Mesenchymal stem cell (in vitro differentiated cells and primary cell): Measurements from ENCODE around the gene RALY.

ENCODE experiments used
- DNase-seq: peaks from one replicate; pipeline ENCODE4 v3.0.0-alpha.2; 2013
- H2AFZ ChIP-seq: one replicate; pipeline ENCODE4 v1.6.1; 2013; ENCODE audit warnings: low read depth, mild to moderate bottlenecking, control low read depth, inconsistent platforms, low read length, moderate library complexity
- H2AK5ac ChIP-seq: 2 replicates; pipeline ENCODE4 v1.6.1; 2013; ENCODE audit warnings: low read length, moderate library complexity, mild to moderate bottlenecking, inconsistent platforms; ENCODE audit not compliant: severe bottlenecking
- H2BK120ac ChIP-seq: one replicate; pipeline ENCODE4 v1.6.1; 2013; ENCODE audit warnings: low read depth, mild to moderate bottlenecking, inconsistent platforms, low read length, moderate library complexity
- H2BK12ac ChIP-seq, 2 experiments: one replicate each; pipeline ENCODE4 v1.6.1; 2013; ENCODE audit warnings: inconsistent platforms in 2 of 2, low read length in 2 of 2, mild to moderate bottlenecking in 2 of 2, moderate library complexity in 2 of 2, control low read depth in 1 of 2
- H2BK15ac ChIP-seq: one replicate; pipeline ENCODE4 v1.6.1; 2013; ENCODE audit warnings: mild to moderate bottlenecking, low read depth, inconsistent platforms; ENCODE audit not compliant: poor library complexity, severe bottlenecking
- H2BK5ac ChIP-seq: 2 replicates; pipeline ENCODE4 v1.6.1; 2013; ENCODE audit warnings: low read depth, mild to moderate bottlenecking, low read length, control low read depth, inconsistent platforms; ENCODE audit not compliant: poor library complexity, severe bottlenecking
- H3K14ac ChIP-seq, 2 experiments: one replicate each; pipeline ENCODE4 v1.6.1; 2013; ENCODE audit warnings: inconsistent platforms in 2 of 2, low read length in 2 of 2, control low read depth in 1 of 2, mild to moderate bottlenecking in 1 of 2, moderate library complexity in 1 of 2
- H3K18ac ChIP-seq, 2 experiments: one replicate each; pipeline ENCODE4 v1.6.1; 2013; ENCODE audit warnings: inconsistent platforms in 2 of 2, low read length in 2 of 2, control low read depth in 1 of 2, low read depth in 1 of 2, mild to moderate bottlenecking in 1 of 2
- H3K23ac ChIP-seq, 2 experiments: one replicate each; pipeline ENCODE4 v1.6.1; 2013; ENCODE audit warnings: inconsistent platforms in 2 of 2, low read length in 2 of 2, mild to moderate bottlenecking in 2 of 2, moderate library complexity in 2 of 2, control low read depth in 1 of 2
- H3K27ac ChIP-seq: 2 replicates; pipeline ENCODE4 v1.5.1; 2013; ENCODE audit warnings: mild to moderate bottlenecking, moderate library complexity, low read length, control low read depth, inconsistent platforms; ENCODE audit not compliant: poor library complexity, severe bottlenecking
- H3K27me3 ChIP-seq, 2 experiments: 2 replicates each; pipeline versions ENCODE4 v1.6.1 to v1.7.0; 2013; ENCODE audit warnings: low read length in 2 of 2, mild to moderate bottlenecking in 2 of 2, moderate library complexity in 2 of 2, control low read depth in 1 of 2, inconsistent platforms in 1 of 2; ENCODE audit not compliant: control insufficient read depth in 1 of 2, insufficient read depth in 1 of 2
- H3K36me3 ChIP-seq, 2 experiments: 2 replicates each; pipeline versions ENCODE4 v1.6.1 to v1.7.0; 2013; ENCODE audit warnings: low read length in 2 of 2, control low read depth in 1 of 2, inconsistent platforms in 1 of 2, low read depth in 1 of 2, mild to moderate bottlenecking in 1 of 2; ENCODE audit not compliant: insufficient read depth in 2 of 2, control insufficient read depth in 1 of 2
- H3K4ac ChIP-seq, 2 experiments: one replicate each; pipeline ENCODE4 v1.6.1; 2013; ENCODE audit warnings: inconsistent platforms in 2 of 2, low read length in 2 of 2, mild to moderate bottlenecking in 2 of 2, moderate library complexity in 2 of 2, control low read depth in 1 of 2, low read depth in 1 of 2
- H3K4me1 ChIP-seq: 2 replicates; pipeline ENCODE4 v1.6.1; 2013; ENCODE audit warnings: low read depth, low read length, control low read depth; ENCODE audit not compliant: control insufficient read depth, insufficient read depth
- H3K4me2 ChIP-seq: 2 replicates; pipeline ENCODE4 v1.6.1; 2013; ENCODE audit warnings: low read length, mild to moderate bottlenecking, inconsistent platforms; ENCODE audit not compliant: poor library complexity, severe bottlenecking
- H3K4me3 ChIP-seq, 2 experiments: 2 replicates each; pipeline versions ENCODE4 v1.5.1 to v1.7.0; 2013; ENCODE audit warnings: low read length in 2 of 2, mild to moderate bottlenecking in 2 of 2, control low read depth in 1 of 2, low read depth in 1 of 2; ENCODE audit not compliant: insufficient read depth in 1 of 2
- H3K79me1 ChIP-seq: replicated peaks from 2 replicates; pipeline ENCODE4 v1.6.1; 2013; ENCODE audit warnings: mild to moderate bottlenecking, control low read depth, low read length, inconsistent platforms; ENCODE audit not compliant: poor library complexity, severe bottlenecking
- H3K9ac ChIP-seq: 2 replicates; pipeline ENCODE4 v1.7.0; 2013; ENCODE audit warnings: mild to moderate bottlenecking, low read length, moderate library complexity
- H3K9me3 ChIP-seq: 2 replicates; pipeline ENCODE4 v1.7.0; 2013; ENCODE audit warnings: mild to moderate bottlenecking, low read length; ENCODE audit not compliant: control insufficient read depth
- H4K8ac ChIP-seq: one replicate; pipeline ENCODE4 v1.6.1; 2013; ENCODE audit warnings: inconsistent platforms, mild to moderate bottlenecking, low read length, moderate library complexity
- H4K91ac ChIP-seq: one replicate; pipeline ENCODE4 v1.6.1; 2013; ENCODE audit warnings: mild to moderate bottlenecking, low read length, inconsistent platforms
- WGBS: methylation state at CpG from one replicate; pipeline ENCODE4 v1.1.7; 2013; ENCODE audit warnings: mixed read lengths; 5-methylcytosine and 5-hydroxymethylcytosine counted together

The RALY gene

DNA sequence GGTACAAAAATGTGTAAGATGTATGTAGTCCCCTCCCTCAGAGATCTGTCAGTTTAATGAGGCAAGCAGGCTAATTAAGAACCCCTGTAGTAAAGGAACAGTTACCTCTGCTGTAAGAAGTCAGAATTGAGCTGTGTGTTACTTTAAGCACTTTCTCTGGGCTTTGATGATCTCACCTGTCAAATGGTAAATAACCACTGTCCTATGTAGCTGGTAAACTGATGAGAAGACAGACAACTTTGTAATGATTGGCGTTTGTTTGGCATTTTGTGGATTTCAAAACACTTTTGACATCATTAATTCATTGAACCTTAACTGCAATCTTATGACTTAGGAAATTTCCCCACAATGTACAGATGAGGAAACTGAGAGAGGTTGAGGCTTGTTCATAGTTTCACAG, 55.7 kb downstream of the RALY start:
- H3K18ac ChIP-seq = no peak overlapping the region
- no peak overlapping the region for H4K8ac ChIP-seq
- no peaks in the 10 kb centered on the region for H3K27me3 ChIP-seq
- H3K9me3 ChIP-seq = no peaks in the 10 kb centered on the region
- H3K23ac ChIP-seq = no peak overlapping the region
- H2BK5ac ChIP-seq = no peak overlapping the region
- H3K4ac ChIP-seq = no peak overlapping the region
- H3K14ac ChIP-seq = no peak overlapping the region
- H2BK120ac ChIP-seq = no peak overlapping the region
- H4K91ac ChIP-seq = no peak overlapping the region
- H3K36me3 ChIP-seq = peaks cover 2 to 9% of the 10 kb centered on the region in 2 experiments
- H2BK15ac ChIP-seq = no peak overlapping the region
- no peak overlapping the region for H2AFZ ChIP-seq
- DNase-seq = no peak
- H3K4me3 ChIP-seq = no peak overlapping the region
- H3K79me1 ChIP-seq = peaks cover 47% of the 10 kb centered on the region
- WGBS = no CpG with 5 or more reads among the region's 1 CpG
- H3K4me1 ChIP-seq = no peaks in the 10 kb centered on the region
- no peak overlapping the region for H2AK5ac ChIP-seq
- H3K27ac ChIP-seq = no peak overlapping the region
- no peak overlapping the region for H3K9ac ChIP-seq
- no peak overlapping the region for H3K4me2 ChIP-seq
- no peak overlapping the region for H2BK12ac ChIP-seq

DNA sequence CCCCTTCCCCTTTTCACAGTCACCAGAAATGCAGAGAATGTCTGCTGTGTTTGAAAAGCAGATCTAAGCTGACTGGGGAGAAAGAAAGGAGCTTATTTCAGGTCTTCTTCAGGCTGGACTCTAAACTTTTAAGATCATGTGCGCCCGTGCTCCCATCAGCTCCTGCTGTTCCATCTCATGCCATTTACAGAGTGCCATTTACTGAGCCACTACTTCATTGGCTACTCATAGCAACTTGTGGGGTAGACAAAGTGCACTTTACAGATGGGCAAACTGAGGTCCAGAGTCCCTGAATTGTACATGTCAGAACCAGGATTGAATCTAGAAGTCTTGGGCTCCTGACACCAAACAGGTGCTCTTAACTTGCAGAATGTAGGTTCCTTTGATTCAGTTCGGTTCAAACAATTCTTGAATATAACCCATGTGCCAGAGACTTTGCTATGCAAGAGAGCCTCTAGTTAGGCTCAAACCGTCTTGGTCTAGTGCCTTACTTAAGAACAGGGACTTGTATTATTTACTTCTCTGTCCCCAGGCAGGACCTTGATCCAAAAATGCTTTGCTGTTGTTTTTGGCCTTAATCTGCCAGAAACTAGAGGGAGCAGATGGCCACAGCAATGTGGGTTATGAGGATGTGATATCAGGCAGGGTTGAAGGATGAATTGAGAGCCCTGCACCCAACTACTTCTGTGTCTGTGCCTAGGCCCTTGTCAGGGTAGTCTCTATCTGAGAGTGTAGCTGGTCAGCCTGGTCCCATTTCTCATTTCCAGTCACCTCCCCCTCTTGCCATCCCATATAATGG, 56.4 kb downstream of the RALY start:
- DNase-seq = no peak
- H2AK5ac ChIP-seq = no peak overlapping the region
- no peak overlapping the region for H3K4me2 ChIP-seq
- H3K9ac ChIP-seq = no peak overlapping the region
- H3K14ac ChIP-seq = no peak overlapping the region
- no peak overlapping the region for H3K4me3 ChIP-seq
- no peak overlapping the region for H2BK12ac ChIP-seq
- H3K9me3 ChIP-seq = no peaks in the 10 kb centered on the region
- over 99% methylated on average over 4 of the region's 4 CpGs for WGBS
- H3K36me3 ChIP-seq = peaks cover 0 to 6% of the 10 kb centered on the region in 2 experiments
- H3K4ac ChIP-seq = no peak overlapping the region
- H2BK15ac ChIP-seq = no peak overlapping the region
- no peak overlapping the region for H4K91ac ChIP-seq
- H2BK5ac ChIP-seq = no peak overlapping the region
- H4K8ac ChIP-seq = no peak overlapping the region
- H3K79me1 ChIP-seq = peaks cover 47% of the 10 kb centered on the region
- no peaks in the 10 kb centered on the region for H3K4me1 ChIP-seq
- H3K18ac ChIP-seq = no peak overlapping the region
- H3K27me3 ChIP-seq = no peaks in the 10 kb centered on the region
- no peak overlapping the region for H3K23ac ChIP-seq
- H2BK120ac ChIP-seq = no peak overlapping the region
- no peak overlapping the region for H2AFZ ChIP-seq
- no peak overlapping the region for H3K27ac ChIP-seq

DNA sequence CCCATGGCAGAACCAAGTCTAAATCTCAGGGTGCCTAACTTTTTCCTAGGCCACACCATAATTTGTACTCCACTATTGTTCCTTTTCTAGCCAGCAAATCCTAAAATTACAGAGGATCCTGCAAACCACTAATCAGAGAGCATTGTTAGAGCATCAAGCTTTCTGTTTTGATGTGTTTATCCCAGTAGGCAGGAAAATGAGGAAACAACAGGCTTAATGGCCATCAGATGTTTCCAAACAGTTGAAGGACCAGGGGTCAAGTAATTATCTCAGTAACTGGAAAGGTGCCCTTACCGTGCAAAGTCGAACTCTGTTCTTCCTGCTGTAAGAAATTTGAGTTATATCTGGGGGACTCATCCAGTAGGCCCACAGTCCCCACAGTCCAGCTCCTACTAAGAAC, 58.7 kb downstream of the RALY start:
- H3K4me2 ChIP-seq = no peak overlapping the region
- no peak overlapping the region for H3K18ac ChIP-seq
- H3K4ac ChIP-seq = no peak overlapping the region
- no peak overlapping the region for H2BK12ac ChIP-seq
- no peak overlapping the region for H3K9ac ChIP-seq
- no peak overlapping the region for H2BK15ac ChIP-seq
- no peaks in the 10 kb centered on the region for H3K9me3 ChIP-seq
- H4K91ac ChIP-seq = no peak overlapping the region
- no peak overlapping the region for H3K14ac ChIP-seq
- H3K36me3 ChIP-seq = no peaks in the 10 kb centered on the region
- no peaks in the 10 kb centered on the region for H3K4me1 ChIP-seq
- H2BK5ac ChIP-seq = no peak overlapping the region
- H2AK5ac ChIP-seq = no peak overlapping the region
- H2BK120ac ChIP-seq = no peak overlapping the region
- no peak for DNase-seq
- no peak overlapping the region for H3K4me3 ChIP-seq
- peaks cover 44% of the 10 kb centered on the region for H3K79me1 ChIP-seq
- no peak overlapping the region for H3K27ac ChIP-seq
- 75% methylated on average over 2 of the region's 2 CpGs for whole genome bisulfite sequencing
- H3K23ac ChIP-seq = no peak overlapping the region
- H4K8ac ChIP-seq = no peak overlapping the region
- H3K27me3 ChIP-seq = no peaks in the 10 kb centered on the region
- H2AFZ ChIP-seq = no peak overlapping the region

DNA sequence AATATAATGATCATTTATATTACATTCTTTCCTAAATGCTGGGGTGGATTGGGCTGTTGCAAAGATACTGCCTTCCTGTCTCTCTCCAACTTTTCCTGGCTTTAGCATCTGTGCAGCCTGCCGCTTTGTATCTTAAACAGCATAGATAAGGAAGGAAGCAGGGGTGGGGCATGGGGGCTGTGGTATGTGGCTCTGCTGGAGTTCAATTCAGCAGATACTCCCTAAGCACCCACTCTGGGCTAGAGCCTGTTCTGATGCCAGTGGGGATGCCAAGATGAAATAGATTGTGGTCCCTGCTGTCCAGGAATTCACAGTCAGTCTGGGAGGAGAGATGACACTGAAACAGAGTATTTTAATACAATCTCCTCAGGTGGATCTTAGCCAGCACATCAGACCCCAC, 61.6 kb downstream of the RALY start:
- no peak overlapping the region for H4K91ac ChIP-seq
- H3K4me3 ChIP-seq = no peak overlapping the region
- H3K18ac ChIP-seq = no peak overlapping the region
- no peak overlapping the region for H2BK120ac ChIP-seq
- no peak overlapping the region for H4K8ac ChIP-seq
- no peaks in the 10 kb centered on the region for H3K9me3 ChIP-seq
- no peak overlapping the region for H3K4me2 ChIP-seq
- H3K79me1 ChIP-seq = peaks cover 49% of the 10 kb centered on the region
- H3K23ac ChIP-seq = no peak overlapping the region
- H3K4me1 ChIP-seq = no peaks in the 10 kb centered on the region
- no peak for DNase-seq
- no peak overlapping the region for H3K9ac ChIP-seq
- no peak overlapping the region for H2BK5ac ChIP-seq
- peaks cover 2 to 3% of the 10 kb centered on the region in 2 experiments for H3K36me3 ChIP-seq
- peak overlapping the region in 1 of 2 experiments; percentile 45 for H3K14ac ChIP-seq
- H2AK5ac ChIP-seq = no peak overlapping the region
- no peaks in the 10 kb centered on the region for H3K27me3 ChIP-seq
- no peak overlapping the region for H2BK15ac ChIP-seq
- no peak overlapping the region for H3K27ac ChIP-seq
- no peak overlapping the region for H2AFZ ChIP-seq
- no peak overlapping the region for H2BK12ac ChIP-seq
- 80% methylated on average over 1 of the region's 1 CpG for WGBS
- no peak overlapping the region for H3K4ac ChIP-seq
